Ishikawa (cell line): Measurements from ENCODE around the gene C18orf63.

Experiments used
- EP300 ChIP-seq: IDR thresholded peaks from 2 replicates; pipeline ENCODE4 v1.6.1; 2012; ENCODE audit warnings: borderline replicate concordance
- MAX ChIP-seq: IDR thresholded peaks from 2 replicates; pipeline ENCODE4 v1.6.1; 2012
- TAF1 ChIP-seq: IDR thresholded peaks from 2 replicates; pipeline ENCODE4 v1.6.1; 2012; ENCODE audit warnings: low read depth, mild to moderate bottlenecking

- TF ChIP-seq MAX (no peak), EP300 (no peak), TAF1 (no peak)
Observed at GRCh38 chr18:74399091-74399887, 83.7 kb downstream of the C18orf63 start.
